HG03442 (cell line): ENCODE results near the gene THSD4.
"Not testable (repeated sequence)": the region's sequence is repeated elsewhere in the genome, so short reads cannot be mapped to it uniquely, and the experiment has no call there.

ENCODE experiments used
- ATAC-seq: cut with Tn5 transposase; IDR thresholded peaks from one replicate; pipeline ENCODE4 v1.9.1; 2021; ENCODE audit warnings: mild to moderate bottlenecking, moderate library complexity; ENCODE audit not compliant: unreplicated experiment

The THSD4 gene

GRCh38 chr15:71718116-71718910 is 603.0 kb downstream of the THSD4 start:
- no peak for ATAC-seq

DNA sequence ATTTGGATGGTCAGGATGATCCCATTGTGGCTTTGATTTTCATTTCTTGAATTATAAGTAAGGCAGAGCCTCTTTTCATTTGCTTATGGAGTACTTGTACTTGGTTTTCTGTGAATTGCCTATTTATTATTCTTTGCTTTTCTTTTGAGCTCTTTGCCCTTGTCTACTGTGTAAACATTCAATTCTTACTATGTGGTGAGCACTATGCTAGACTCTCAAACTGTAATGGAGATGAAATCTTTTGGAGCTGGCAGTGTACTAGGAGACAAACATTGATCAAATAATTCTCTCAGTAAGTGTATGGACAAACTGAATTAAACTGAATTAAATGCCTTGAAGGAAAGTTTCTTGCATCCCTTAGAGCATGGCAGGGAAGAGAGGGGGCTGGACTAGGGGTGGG is 608.1 kb downstream of the THSD4 start:
- ATAC-seq = no peak

GRCh38 chr15:71725207-71725955 is 610.1 kb downstream of the THSD4 start:
- ATAC-seq = not testable (repeated sequence)

- ATAC-seq = no peak
Observed at GRCh38 chr15:71728881-71729280, 613.6 kb downstream of the THSD4 start.

DNA sequence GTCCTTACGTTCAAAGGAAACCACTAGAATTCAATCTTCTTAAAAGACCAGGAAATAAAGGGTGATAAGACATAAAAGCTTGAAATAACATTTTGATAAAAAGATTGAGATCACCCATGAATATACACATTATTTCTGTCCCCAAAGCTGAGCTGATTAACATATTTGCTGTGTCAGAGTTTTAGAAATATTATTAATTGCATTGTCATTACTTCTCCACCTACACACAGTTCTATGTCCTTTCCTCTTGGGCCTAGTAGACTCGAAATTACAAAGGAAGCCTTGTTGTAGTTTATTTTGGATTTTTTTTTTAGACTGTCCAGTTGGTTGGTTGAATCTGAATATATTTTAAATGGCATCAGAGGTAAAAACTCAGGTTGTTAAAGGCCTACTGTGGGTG is 614.0 kb downstream of the THSD4 start:
- no peak for ATAC-seq

- no peak for ATAC-seq
Observed at GRCh38 chr15:71730277-71731144, 615.2 kb downstream of the THSD4 start.

GRCh38 chr15:71732636-71733035 is 617.4 kb downstream of the THSD4 start:
- no peak for ATAC-seq

DNA sequence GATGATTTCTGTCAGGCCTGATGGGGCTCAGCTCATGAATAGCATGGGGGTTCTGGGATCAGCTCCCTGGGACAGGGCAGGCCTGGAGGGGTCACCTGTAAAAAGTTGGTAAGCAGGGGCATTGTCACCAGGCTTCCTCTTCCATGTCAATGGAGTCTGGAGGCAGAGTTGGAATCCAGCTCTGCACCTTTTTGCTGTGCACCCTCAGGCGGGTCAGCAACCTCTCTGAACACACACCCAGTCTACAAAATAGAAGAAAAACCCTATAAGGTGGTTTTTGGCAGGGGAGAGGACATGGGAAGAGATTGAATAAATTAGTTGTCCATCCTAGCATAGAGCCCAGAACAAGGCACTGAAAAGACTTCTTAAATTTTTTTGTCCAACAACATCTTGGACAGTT is 617.9 kb downstream of the THSD4 start:
- no peak for ATAC-seq

DNA sequence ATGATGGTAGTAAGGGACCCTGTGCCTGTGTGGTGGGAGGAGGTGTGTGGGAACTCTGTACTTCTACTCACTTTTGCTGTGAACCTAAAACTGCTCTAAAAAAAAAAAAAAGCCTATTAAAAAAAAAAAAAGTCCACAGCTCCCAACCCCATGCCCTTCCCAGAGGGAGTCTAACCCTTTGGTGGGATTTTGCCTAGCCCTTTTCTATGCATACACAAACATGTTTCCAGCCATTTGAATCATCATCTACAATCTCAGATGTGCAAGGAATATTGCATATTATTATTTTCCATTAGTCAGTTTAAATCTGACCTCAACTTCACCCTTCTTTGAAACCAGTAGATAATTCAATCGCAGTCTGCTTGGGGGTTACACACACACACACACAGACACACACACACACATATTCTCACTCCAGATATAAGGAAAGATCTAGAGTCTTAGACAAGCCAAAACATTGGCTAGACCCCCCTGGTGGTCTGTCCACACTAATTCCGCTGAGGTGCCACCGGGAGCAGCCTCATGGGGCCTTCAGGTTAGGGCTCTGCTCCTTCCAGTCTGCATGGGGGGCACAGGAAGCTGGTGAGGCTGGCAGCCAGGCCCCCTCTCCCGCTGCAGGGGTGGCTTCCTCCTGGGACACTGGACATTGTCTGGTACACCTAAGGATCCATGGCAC is 619.6 kb downstream of the THSD4 start:
- ATAC-seq = no peak

DNA sequence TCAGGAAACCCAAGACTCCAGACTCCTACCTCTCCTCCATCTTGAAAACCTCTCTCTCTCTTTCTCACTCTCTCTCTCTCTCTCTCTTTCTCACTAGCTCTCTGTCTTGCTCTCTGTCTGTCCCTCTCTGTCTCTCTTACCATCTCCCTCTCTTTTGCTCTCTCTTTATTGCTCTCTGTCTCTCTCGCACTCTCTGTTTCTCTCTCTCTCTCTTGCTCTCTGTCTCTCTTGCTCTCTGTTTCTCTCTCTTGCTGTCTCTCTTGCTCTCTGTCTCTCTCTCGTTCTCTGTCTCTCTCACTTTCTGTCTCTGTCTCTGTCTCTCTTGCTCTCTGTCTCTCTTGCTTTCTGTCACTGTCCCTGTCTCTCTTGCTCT is 620.1 kb downstream of the THSD4 start:
- no peak for ATAC-seq

GRCh38 chr15:71736286-71736947 is 621.1 kb downstream of the THSD4 start:
- ATAC-seq = no peak

DNA sequence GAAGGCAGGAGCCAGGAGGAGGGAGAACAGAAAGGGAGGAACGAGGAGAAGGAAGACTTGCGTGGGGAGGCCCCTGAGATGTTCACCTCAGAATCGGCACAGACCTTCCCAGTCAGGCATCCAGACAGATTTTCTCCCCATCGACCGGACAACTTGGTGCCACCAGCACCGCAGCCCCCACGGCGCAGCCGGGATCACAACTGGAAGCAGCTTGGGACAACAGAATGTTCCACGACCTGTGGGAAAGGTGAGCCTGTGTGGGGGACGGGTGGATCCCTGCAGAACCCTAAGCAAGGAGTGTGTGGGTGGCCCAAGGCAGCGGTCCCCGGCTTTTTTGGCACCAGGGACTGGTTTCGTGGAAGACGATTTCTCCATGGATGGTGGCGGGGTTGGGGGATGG is 622.5 kb downstream of the THSD4 start:
- no peak for ATAC-seq

DNA sequence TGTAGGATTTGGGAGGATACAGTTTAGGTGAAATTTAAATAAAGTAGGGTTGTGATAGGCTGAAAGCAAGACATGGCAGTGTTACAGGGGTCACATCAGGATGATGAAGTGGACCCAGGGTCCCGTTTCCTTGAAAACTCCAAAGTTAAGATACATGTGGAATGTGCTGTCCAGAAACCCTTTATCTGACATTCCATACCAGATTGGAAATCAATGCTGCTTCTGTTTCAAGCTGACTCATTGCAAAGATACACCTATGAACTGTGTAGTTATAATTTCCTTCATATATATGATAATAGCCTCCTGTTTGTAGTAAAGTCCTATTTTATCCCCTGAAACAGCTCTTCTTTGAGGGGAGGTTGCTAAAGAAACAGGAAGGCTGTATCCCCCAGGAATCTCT is 624.1 kb downstream of the THSD4 start:
- ATAC-seq = no peak

- no peak for ATAC-seq
Observed at GRCh38 chr15:71742964-71743363, 627.7 kb downstream of the THSD4 start.

- no peak for ATAC-seq
Observed at GRCh38 chr15:71743861-71744382, 628.7 kb downstream of the THSD4 start.

DNA sequence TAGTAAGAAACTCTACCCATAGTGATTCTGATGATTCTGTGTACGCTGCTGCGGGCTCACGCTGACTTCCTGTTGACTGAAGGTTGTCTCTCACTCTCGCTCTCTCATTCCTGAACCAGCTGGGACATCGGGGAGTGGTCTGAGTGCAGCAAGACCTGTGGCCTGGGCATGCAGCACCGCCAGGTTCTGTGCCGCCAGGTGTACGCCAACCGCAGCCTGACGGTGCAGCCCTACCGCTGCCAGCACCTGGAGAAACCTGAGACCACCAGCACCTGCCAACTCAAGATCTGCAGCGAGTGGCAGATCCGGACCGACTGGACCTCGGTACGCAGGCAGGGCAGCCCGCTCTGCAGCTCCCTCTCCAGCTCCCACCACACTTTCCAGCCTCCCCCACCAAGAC is 631.4 kb downstream of the THSD4 start:
- no peak for ATAC-seq

GRCh38 chr15:71747128-71748083 is 632.1 kb downstream of the THSD4 start:
- no peak for ATAC-seq

DNA sequence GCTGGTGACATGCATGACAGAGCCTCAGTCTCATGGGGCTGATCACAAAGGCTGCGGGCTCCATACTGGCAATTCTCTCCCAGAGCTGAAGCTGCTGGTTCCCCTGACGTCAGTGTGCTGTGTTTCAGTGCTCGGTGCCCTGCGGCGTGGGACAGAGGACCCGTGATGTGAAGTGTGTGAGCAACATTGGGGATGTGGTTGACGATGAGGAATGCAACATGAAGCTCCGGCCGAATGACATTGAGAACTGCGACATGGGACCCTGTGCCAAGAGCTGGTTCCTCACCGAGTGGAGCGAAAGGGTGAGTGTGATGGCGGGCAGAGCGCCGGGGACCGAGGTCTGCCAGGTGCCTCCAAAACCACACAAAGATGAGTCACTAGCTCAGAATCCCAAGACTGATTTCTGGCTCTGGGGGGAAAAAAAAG is 633.0 kb downstream of the THSD4 start:
- ATAC-seq = no peak

- no peak for ATAC-seq
Observed at GRCh38 chr15:71749500-71749899, 634.2 kb downstream of the THSD4 start.
